H1 (cell line): ENCODE results near the gene ACAP3. TPM values are rescaled to one million over a fixed set of nuclear protein-coding genes. Genes with fewer than 3 reads are reported as not detected.

Experiments used
- CHD1 ChIP-seq: IDR thresholded peaks from 2 replicates; pipeline ENCODE4 v1.6.1; 2012; ENCODE audit warnings: low read depth, low read length, improper control_type of control experiment
- CTCF ChIP-seq, 3 experiments: IDR thresholded peaks; 1 replicate in 2 of 3; 2 replicates in 1 of 3; pipeline versions ENCODE4 v1.5.1 to v1.6.1; 2011; ENCODE audit warnings: low read length in 3 of 3, mild to moderate bottlenecking in 3 of 3, inconsistent platforms in 2 of 3, low read depth in 1 of 3, moderate library complexity in 1 of 3; ENCODE audit not compliant: insufficient read depth in 1 of 3; ENCODE audit errors: control extremely low read depth in 1 of 3
- JUND ChIP-seq: IDR thresholded peaks from 2 replicates; pipeline ENCODE4 v1.6.1; 2011; ENCODE audit warnings: mild to moderate bottlenecking, improper control_type of control experiment, low read length
- NRF1 ChIP-seq: IDR thresholded peaks from 2 replicates; pipeline ENCODE4 v1.6.1; 2011; ENCODE audit warnings: mild to moderate bottlenecking, low read depth, low read length, improper control_type of control experiment
- RFX5 ChIP-seq: IDR thresholded peaks from 2 replicates; pipeline ENCODE4 v1.6.1; 2011; ENCODE audit warnings: low read depth, low read length, improper control_type of control experiment, borderline replicate concordance
- SP2 ChIP-seq: IDR thresholded peaks from 2 replicates; pipeline ENCODE4 v1.6.1; 2012; ENCODE audit warnings: mild to moderate bottlenecking, low read length, inconsistent platforms
- SP4 ChIP-seq: IDR thresholded peaks from 2 replicates; pipeline ENCODE4 v1.6.1; 2012; ENCODE audit warnings: low read length, inconsistent platforms
- SRF ChIP-seq: IDR thresholded peaks from 2 replicates; pipeline ENCODE4 v1.6.1; 2011; ENCODE audit warnings: mild to moderate bottlenecking, low read depth, low read length, moderate library complexity
- SUZ12 ChIP-seq: fragments of 200-600 bp; sonication (generic); IDR thresholded peaks from 2 replicates; pipeline ENCODE4 v1.6.1; 2012; ENCODE audit warnings: mild to moderate bottlenecking, inconsistent platforms, low read length, moderate library complexity, mixed read lengths
- polyA plus RNA-seq, 7 experiments: library from polyadenylated mRNA; depleted of rRNA in 3 of 7; stranded (reverse) in 5 of 7; unstranded in 2 of 7; fragments of >200 nt in 5 of 7; fragments of 200-250 nt in 2 of 7; gene quantifications; 1 replicate in 5 of 7; 2 replicates in 1 of 7; 4 replicates in 1 of 7; pipeline versions ENCODE4 v1.2.1 to v1.2.3, GENCODE V29; 2011 to 2013; ENCODE audit warnings: missing spikeins in 2 of 7, mixed read lengths in 2 of 7
- total RNA-seq: library from RNA; stranded (reverse); fragmentation: NEBNext Ultra II Directional; extraction: Animal tissue kit (Norgen Biotek cat#: 25700); gene quantifications from 2 replicates; pipeline ENCODE4 v1.2.1, GENCODE V29; 2021

ACAP3 gene
- total and polyA plus RNA-seq, 2 of the 8 experiments (the other 6 are each of a cell fraction or from before 2014, with no cell fraction given), result 14.8 to 28.3 TPM

- TF ChIP-seq JUND (no peak), RFX5 (no peak), CTCF (IDR thresholded peaks at IDR 0.05; ENCODE audit: control extremely low read depth in 1 of 3, insufficient read depth in 1 of 3, low read depth in 1 of 3, low read length in 3 of 3) (no peak), NRF1 (no peak), SRF (no peak), SP4 (no peak), SP2 (no peak), SUZ12 (no peak), CHD1 (no peak)
These were observed 40.0 kb downstream of the ACAP3 start (continued) for GRCh38 chr1:1267488-1268283.
